HG03342 (cell line): ENCODE data around the gene RPUSD4.
"Not testable (repeated sequence)": the region's sequence is repeated elsewhere in the genome, so short reads cannot be mapped to it uniquely, and the experiment has no call there.

Experiments used
- ATAC-seq: cut with Tn5 transposase; IDR thresholded peaks from one replicate; pipeline ENCODE4 v1.9.1; 2021; ENCODE audit warnings: mild to moderate bottlenecking, moderate library complexity; ENCODE audit not compliant: unreplicated experiment

The RPUSD4 gene

GRCh38 chr11:126211236-126212088 lies at the start of gene RPUSD4, which contains the start of gene FAM118B:
RPUSD4 (minus strand) TSS chr11:126211650; CDS start chr11:126211638, 12 bp downstream.
FAM118B (plus strand) TSS chr11:126211782; CDS start chr11:126235002, 23,220 bp downstream.
- ATAC-seq = peak; percentile 96

- no peak for ATAC-seq
Measured at GRCh38 chr11:126257764-126258163, 46.3 kb upstream of the RPUSD4 start.

GRCh38 chr11:126257144-126257543 lies 45.7 kb upstream of the RPUSD4 start:
- no peak for ATAC-seq

- no peak for ATAC-seq
Measured at GRCh38 chr11:126256216-126256615, 44.8 kb upstream of the RPUSD4 start.

- ATAC-seq = not testable (repeated sequence)
Measured at GRCh38 chr11:126255507-126255906, 44.1 kb upstream of the RPUSD4 start.

GRCh38 chr11:126254819-126255218 lies 43.4 kb upstream of the RPUSD4 start:
- ATAC-seq = no peak

- no peak for ATAC-seq
Measured at GRCh38 chr11:126253265-126253664, 41.8 kb upstream of the RPUSD4 start.

GRCh38 chr11:126246636-126247035 lies 35.2 kb upstream of the RPUSD4 start:
- no peak for ATAC-seq

- ATAC-seq = no peak
Measured at GRCh38 chr11:126233391-126233790, 21.9 kb upstream of the RPUSD4 start.

- no peak for ATAC-seq
Measured at GRCh38 chr11:126232683-126233082, 21.2 kb upstream of the RPUSD4 start.

- ATAC-seq = no peak
Measured at GRCh38 chr11:126231725-126232459, 20.4 kb upstream of the RPUSD4 start.

- ATAC-seq = no peak
Measured at GRCh38 chr11:126229858-126230540, 18.5 kb upstream of the RPUSD4 start.

- no peak for ATAC-seq
Measured at GRCh38 chr11:126226334-126227084, 15.1 kb upstream of the RPUSD4 start.

- no peak for ATAC-seq
Measured at GRCh38 chr11:126225295-126225665, 13.8 kb upstream of the RPUSD4 start.

- no peak for ATAC-seq
Measured at GRCh38 chr11:126224647-126225294, 13.3 kb upstream of the RPUSD4 start.

GRCh38 chr11:126219547-126219946 lies 8.1 kb upstream of the RPUSD4 start:
- ATAC-seq = no peak

- no peak for ATAC-seq
Measured at GRCh38 chr11:126217491-126217890, 6.0 kb upstream of the RPUSD4 start.

- no peak for ATAC-seq
Measured at GRCh38 chr11:126216526-126217305, 5.3 kb upstream of the RPUSD4 start.

GRCh38 chr11:126214841-126215240 lies 3.4 kb upstream of the RPUSD4 start:
- no peak for ATAC-seq
